Activated CD4-positive, alpha-beta memory T cell treated with anti-CD3 and anti-CD28 coated beads, Interleukin-2, amount 10 ng/mL, durations not matched to agents 7 days and 5 days (primary cell): ENCODE data around the gene ST3GAL4. TPM values are rescaled to one million over a fixed set of nuclear protein-coding genes. Genes with fewer than 3 reads are reported as not detected.

Experiments
- CTCF ChIA-PET: fragments of 350-600 bp; sonication (Branson Sonifier 250); formaldehyde crosslinking; loops from one replicate; lab custom pipeline; 2021; ENCODE audit warnings: antibody characterized with exemption, inconsistent platforms; lab: Charles Lee
- POLR2A ChIA-PET: fragments of 350-600 bp; sonication (Branson Sonifier 250); formaldehyde crosslinking; loops from one replicate; lab custom pipeline; 2021; ENCODE audit warnings: antibody characterized with exemption; lab: Charles Lee
- DNase-seq: peaks from one replicate; pipeline ENCODE4 v3.0.0-alpha.2; 2020
- H3K27ac Mint-ChIP-seq: one replicate; pipeline ENCODE4 v1.8.0; 2021; ENCODE audit warnings: mild to moderate bottlenecking, mixed read lengths
- H3K27me3 Mint-ChIP-seq: one replicate; pipeline ENCODE4 v1.8.0; 2021; ENCODE audit warnings: mixed read lengths
- H3K36me3 Mint-ChIP-seq: one replicate; pipeline ENCODE4 v1.8.0; 2021; ENCODE audit warnings: low read depth, mixed read lengths
- H3K4me1 Mint-ChIP-seq: one replicate; pipeline ENCODE4 v1.8.0; 2021; ENCODE audit warnings: mixed read lengths
- H3K4me3 Mint-ChIP-seq: one replicate; pipeline ENCODE4 v1.8.0; 2021; ENCODE audit warnings: mild to moderate bottlenecking, mixed read lengths
- H3K9me3 Mint-ChIP-seq: one replicate; pipeline ENCODE4 v1.8.0; 2021; ENCODE audit warnings: mixed read lengths
- total RNA-seq, 2 experiments: library from RNA; stranded (reverse); gene quantifications; one replicate each; pipeline ENCODE4 v1.2.3, GENCODE V29; 2021

Gene ST3GAL4
- total RNA-seq, 2 experiments from 2014 or later = 7.4 to 8.5 TPM

DNA sequence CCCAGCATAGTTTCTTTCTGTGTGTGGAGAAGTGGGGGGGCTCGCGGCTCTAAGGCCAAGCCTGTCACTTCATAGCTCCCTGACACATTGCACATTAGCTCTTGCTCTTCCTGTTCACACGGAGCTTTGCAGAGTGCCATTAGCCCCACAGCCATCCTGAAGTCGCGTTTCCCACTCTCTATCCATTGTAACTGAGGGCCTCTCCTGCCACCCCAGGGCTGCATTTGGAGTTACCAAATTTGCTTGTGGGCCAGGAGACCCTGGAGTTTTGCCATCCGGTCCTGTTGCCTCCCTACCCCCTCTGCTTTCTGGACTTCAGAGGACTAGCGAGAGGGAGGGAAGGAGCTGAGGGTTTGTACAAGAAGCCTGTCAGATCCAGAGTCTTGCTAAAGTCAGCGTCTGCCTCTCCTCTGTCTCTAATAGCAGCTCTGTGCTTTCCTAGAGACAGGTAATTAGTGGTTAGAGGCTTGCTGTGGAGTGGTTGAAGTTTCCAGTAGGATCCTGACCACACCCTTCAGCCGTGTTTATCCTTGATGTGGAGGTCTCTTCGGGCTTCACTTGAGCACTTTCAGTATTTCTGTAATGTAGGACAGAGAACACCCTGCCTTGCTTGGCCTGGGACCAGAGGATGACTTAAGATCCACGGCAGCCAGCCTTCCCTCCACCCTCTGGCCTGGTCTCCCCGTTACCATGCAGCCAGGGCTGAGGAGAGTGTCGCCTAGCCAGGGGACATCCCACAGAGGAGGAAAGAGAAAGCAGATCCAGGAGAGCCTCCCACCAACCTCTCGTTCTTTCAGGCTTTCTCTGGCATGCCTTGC is 37.5 kb upstream of the ST3GAL4 start:
- Mint-ChIP-seq H3K9me3 (no peaks in the 10 kb centered on the region), H3K36me3 (peaks cover 40% of the 10 kb centered on the region), H3K4me1 (peaks cover 34% of the 10 kb centered on the region), H3K4me3 (no peak overlapping the region), H3K27ac (peak overlapping the region; percentile 78), H3K27me3 (no peaks in the 10 kb centered on the region)
- ChIA-PET POLR2A (interaction anchor here (0.8 to 2.8 kb wide), 9 partner anchors 13 to 98 kb away, joined by 3 to 23 read pairs (median 3); partner anchors contain the start of genes DCPS, FOXRED1, SRPRA and ST3GAL4), CTCF (interaction anchor here (1.0 to 2.9 kb wide), 9 partner anchors 7 to 162 kb away, joined by 3 to 18 read pairs (median 4); partner anchors contain the start of gene DCPS)
- DNase-seq = no peak

DNA sequence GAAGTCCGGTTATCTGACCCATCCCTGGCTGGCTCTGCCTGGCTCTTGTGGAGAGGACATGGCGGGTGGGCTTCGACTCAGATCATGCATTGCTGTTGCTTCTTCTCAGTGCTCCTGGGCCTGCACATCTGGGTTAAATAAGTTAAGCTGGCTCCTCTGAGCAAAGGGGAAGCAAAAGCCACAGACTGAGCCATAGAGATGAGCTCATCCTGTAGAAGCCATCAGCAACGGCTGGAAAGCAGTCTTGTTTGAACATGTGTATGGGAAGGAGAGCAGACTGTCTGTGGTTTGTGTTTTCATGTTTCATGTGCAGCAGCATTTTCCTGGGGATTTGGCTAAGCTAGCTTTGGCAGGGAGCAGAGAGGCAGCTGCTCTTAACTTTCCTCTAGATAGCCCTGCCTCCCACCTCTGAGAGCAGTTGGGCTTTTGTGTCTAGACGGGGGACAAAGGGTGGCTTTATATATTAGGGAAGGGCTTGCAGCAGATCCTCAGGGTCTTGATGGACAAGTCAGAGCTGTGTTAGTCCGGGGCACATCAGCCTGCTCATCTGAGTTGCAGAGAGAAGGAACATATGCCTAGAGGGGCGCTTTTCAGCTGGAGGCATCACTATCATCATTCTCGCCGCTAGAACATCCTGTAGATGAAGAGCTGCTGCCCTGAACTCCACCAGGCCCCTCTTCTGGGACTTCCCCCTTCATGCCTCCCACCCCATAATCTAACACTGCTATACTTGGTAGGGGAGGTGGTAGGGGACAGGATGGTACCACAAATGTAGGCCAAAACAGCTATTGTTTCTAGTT is 36.7 kb upstream of the ST3GAL4 start:
- H3K27ac Mint-ChIP-seq = peak overlapping the region; percentile 78
- no peaks in the 10 kb centered on the region for H3K27me3 Mint-ChIP-seq
- ChIA-PET POLR2A (interaction anchor here (0.7 to 2.8 kb wide), 13 partner anchors 11 to 432 kb away, joined by 3 to 23 read pairs (median 3); partner anchors contain the start of genes DCPS, HYLS1 and ST3GAL4), CTCF (interaction anchor here (1.0 to 2.9 kb wide), 10 partner anchors 8 to 161 kb away, joined by 3 to 18 read pairs (median 5); partner anchors contain the start of gene DCPS)
- H3K4me1 Mint-ChIP-seq = peaks cover 33% of the 10 kb centered on the region
- H3K36me3 Mint-ChIP-seq = peaks cover 36% of the 10 kb centered on the region
- H3K4me3 Mint-ChIP-seq = no peak overlapping the region
- H3K9me3 Mint-ChIP-seq = no peaks in the 10 kb centered on the region
- DNase-seq = peak; percentile 44

GRCh38 chr11:126319374-126319740 is 36.1 kb upstream of the ST3GAL4 start:
- ChIA-PET POLR2A (interaction anchor here (0.6 to 2.8 kb wide), 12 partner anchors 11 to 432 kb away, joined by 3 to 23 read pairs (median 4); partner anchors contain the start of genes DCPS, HYLS1 and ST3GAL4), CTCF (interaction anchor here (1.0 to 2.9 kb wide), 7 partner anchors 9 to 161 kb away, joined by 3 to 18 read pairs (median 7); no protein-coding TSS in a partner anchor)
- Mint-ChIP-seq H3K27me3 (no peaks in the 10 kb centered on the region), H3K36me3 (peaks cover 31% of the 10 kb centered on the region), H3K27ac (no peak overlapping the region), H3K4me1 (peaks cover 33% of the 10 kb centered on the region), H3K4me3 (no peak overlapping the region), H3K9me3 (no peaks in the 10 kb centered on the region)
- no peak for DNase-seq

DNA sequence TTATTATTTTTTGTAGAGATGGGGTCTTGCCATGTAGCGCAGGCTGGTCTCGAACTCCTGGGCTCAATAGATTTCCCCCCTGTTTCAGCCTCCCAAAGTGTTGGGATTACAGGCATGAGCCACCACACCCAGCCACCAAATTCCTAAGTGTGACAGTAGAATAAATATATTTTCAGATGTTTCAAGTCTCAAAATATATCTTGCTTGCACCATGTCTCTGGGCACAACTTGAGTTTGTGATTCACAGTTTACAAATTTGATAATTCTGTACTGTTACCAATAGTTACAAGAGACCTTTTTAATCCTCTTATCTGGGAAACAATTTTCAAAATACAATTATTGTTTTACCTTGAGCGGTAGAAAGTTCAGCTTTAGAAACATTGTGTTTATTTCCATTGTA is 32.5 kb upstream of the ST3GAL4 start:
- Mint-ChIP-seq H3K27me3 (no peaks in the 10 kb centered on the region), H3K9me3 (no peaks in the 10 kb centered on the region), H3K4me1 (peaks cover 17% of the 10 kb centered on the region), H3K4me3 (no peak overlapping the region), H3K27ac (no peak overlapping the region), H3K36me3 (peaks cover 8% of the 10 kb centered on the region)
- no peak for DNase-seq
- POLR2A ChIA-PET = no interaction called here
- CTCF ChIA-PET = no interaction called here

- H3K27ac Mint-ChIP-seq = no peak overlapping the region
- ChIA-PET POLR2A (interaction anchor here (1.1 kb wide), 1 partner anchor 24 kb away, joined by 4 read pairs; the partner anchor contains the start of gene DCPS), CTCF (interaction anchor here (1.0 kb wide), 1 partner anchor 16 kb away, joined by 3 read pairs; no protein-coding TSS in a partner anchor)
- H3K4me3 Mint-ChIP-seq = no peak overlapping the region
- H3K36me3 Mint-ChIP-seq = peaks cover 3% of the 10 kb centered on the region
- peaks cover 6% of the 10 kb centered on the region for H3K4me1 Mint-ChIP-seq
- H3K27me3 Mint-ChIP-seq = no peaks in the 10 kb centered on the region
- no peaks in the 10 kb centered on the region for H3K9me3 Mint-ChIP-seq
- DNase-seq = no peak
These were observed 28.0 kb upstream of the ST3GAL4 start for GRCh38 chr11:126327281-126328000.

GRCh38 chr11:126328001-126328390 is 27.5 kb upstream of the ST3GAL4 start:
- H3K27ac Mint-ChIP-seq = no peak overlapping the region
- no peaks in the 10 kb centered on the region for H3K27me3 Mint-ChIP-seq
- no peaks in the 10 kb centered on the region for H3K9me3 Mint-ChIP-seq
- H3K36me3 Mint-ChIP-seq = peaks cover 6% of the 10 kb centered on the region
- H3K4me3 Mint-ChIP-seq = no peak overlapping the region
- ChIA-PET POLR2A (interaction anchor here (1.1 kb wide), 1 partner anchor 24 kb away, joined by 4 read pairs; the partner anchor contains the start of gene DCPS), CTCF (interaction anchor here (1.0 kb wide), 1 partner anchor 17 kb away, joined by 3 read pairs; no protein-coding TSS in a partner anchor)
- peaks cover 6% of the 10 kb centered on the region for H3K4me1 Mint-ChIP-seq
- DNase-seq = no peak

- H3K27me3 Mint-ChIP-seq = no peaks in the 10 kb centered on the region
- H3K36me3 Mint-ChIP-seq = peaks cover 10% of the 10 kb centered on the region
- CTCF ChIA-PET = interaction anchor here (1.0 to 1.5 kb wide), 2 partner anchors 10 to 17 kb away, joined by 3 to 4 read pairs; no protein-coding TSS in a partner anchor
- DNase-seq = no peak
- no peak overlapping the region for H3K27ac Mint-ChIP-seq
- H3K9me3 Mint-ChIP-seq = no peaks in the 10 kb centered on the region
- POLR2A ChIA-PET = no interaction called here
- H3K4me1 Mint-ChIP-seq = peaks cover 6% of the 10 kb centered on the region
- no peak overlapping the region for H3K4me3 Mint-ChIP-seq
These were observed 27.0 kb upstream of the ST3GAL4 start for GRCh38 chr11:126328444-126328843.

- H3K9me3 Mint-ChIP-seq = no peaks in the 10 kb centered on the region
- ChIA-PET CTCF (interaction anchor here (1.5 kb wide), 1 partner anchor 10 kb away, joined by 4 read pairs; no protein-coding TSS in a partner anchor), POLR2A (no interaction called here)
- no peak overlapping the region for H3K27ac Mint-ChIP-seq
- H3K4me1 Mint-ChIP-seq = peaks cover 6% of the 10 kb centered on the region
- no peaks in the 10 kb centered on the region for H3K27me3 Mint-ChIP-seq
- peaks cover 14% of the 10 kb centered on the region for H3K36me3 Mint-ChIP-seq
- DNase-seq = no peak
- no peak overlapping the region for H3K4me3 Mint-ChIP-seq
These were observed 26.4 kb upstream of the ST3GAL4 start for GRCh38 chr11:126328938-126329643.

GRCh38 chr11:126329644-126330211 is 25.8 kb upstream of the ST3GAL4 start:
- POLR2A ChIA-PET = interaction anchor here (0.8 kb wide), 1 partner anchor 11 kb away, joined by 4 read pairs; no protein-coding TSS in a partner anchor
- no peak for DNase-seq

DNA sequence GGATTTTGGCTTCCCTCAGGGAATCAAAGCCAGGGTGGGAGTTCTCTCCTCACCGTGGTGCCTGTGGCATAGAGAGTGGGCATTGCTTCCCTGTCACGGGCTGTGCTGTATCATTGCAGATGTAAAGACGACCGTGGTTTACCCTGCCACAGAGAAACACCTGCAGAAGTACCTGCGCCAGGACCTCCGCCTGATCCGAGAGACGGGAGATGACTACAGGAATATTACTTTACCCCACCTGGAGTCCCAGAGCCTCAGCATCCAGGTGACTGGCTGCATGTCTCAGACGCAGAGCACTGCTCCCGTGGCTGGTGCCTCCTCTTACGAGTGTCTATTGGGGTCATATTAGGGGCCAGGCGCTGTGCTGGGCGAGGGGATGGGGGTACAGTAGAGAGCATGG is 24.2 kb upstream of the ST3GAL4 start:
- ChIA-PET CTCF (no interaction called here), POLR2A (no interaction called here)
- H3K4me3 Mint-ChIP-seq = no peak overlapping the region
- H3K27me3 Mint-ChIP-seq = no peaks in the 10 kb centered on the region
- no peak for DNase-seq
- H3K27ac Mint-ChIP-seq = no peak overlapping the region
- peaks cover 20% of the 10 kb centered on the region for H3K36me3 Mint-ChIP-seq
- peaks cover 12% of the 10 kb centered on the region for H3K4me1 Mint-ChIP-seq
- no peaks in the 10 kb centered on the region for H3K9me3 Mint-ChIP-seq

More at GRCh38 chr11:126329644-126330211, 25.8 kb upstream of the ST3GAL4 start:
- Mint-ChIP-seq H3K36me3 (peaks cover 14% of the 10 kb centered on the region), H3K27ac (no peak overlapping the region), H3K9me3 (no peaks in the 10 kb centered on the region), H3K4me1 (peaks cover 6% of the 10 kb centered on the region), H3K4me3 (no peak overlapping the region), H3K27me3 (no peaks in the 10 kb centered on the region)
- CTCF ChIA-PET = interaction anchor here (0.9 to 1.5 kb wide), 2 partner anchors 11 to 19 kb away, joined by 4 read pairs; no protein-coding TSS in a partner anchor

DNA sequence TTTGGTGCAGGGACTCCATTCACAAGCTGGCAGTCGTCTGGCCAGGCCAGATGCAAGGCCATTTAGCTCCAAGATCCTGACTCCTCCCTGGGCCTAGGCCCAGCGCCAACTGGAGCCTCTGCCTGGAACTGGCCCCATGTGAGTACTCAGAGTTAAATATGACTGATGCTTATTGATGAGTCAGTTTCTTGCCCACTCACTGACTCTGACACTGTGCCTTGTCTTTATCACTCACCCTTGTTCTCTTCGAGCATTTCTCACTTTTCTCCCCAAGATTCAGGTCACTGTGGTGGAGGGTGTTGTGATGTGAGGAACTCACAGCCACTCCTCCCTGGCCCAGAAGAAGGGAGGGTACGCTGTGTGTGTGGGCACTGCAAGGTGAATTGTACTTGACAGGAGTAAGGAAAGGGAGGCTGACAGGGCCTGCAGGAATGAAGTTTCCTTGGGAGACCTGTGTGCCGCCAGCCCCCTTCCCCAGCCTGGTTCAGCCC is 23.2 kb upstream of the ST3GAL4 start:
- Mint-ChIP-seq H3K9me3 (no peaks in the 10 kb centered on the region), H3K36me3 (peaks cover 23% of the 10 kb centered on the region), H3K4me3 (no peak overlapping the region), H3K27me3 (no peaks in the 10 kb centered on the region), H3K27ac (no peak overlapping the region), H3K4me1 (peaks cover 14% of the 10 kb centered on the region)
- DNase-seq = no peak
- CTCF ChIA-PET = no interaction called here
- POLR2A ChIA-PET = no interaction called here
